Activated T-cell treated with anti-CD3 and anti-CD28 coated beads for 4 hours (primary cell): ENCODE data around the gene IFT122.
"Not testable (repeated sequence)": the region's sequence is repeated elsewhere in the genome, so short reads cannot be mapped to it uniquely, and the experiment has no call there.

ENCODE experiments used
- DNase-seq: peaks from one replicate; pipeline ENCODE4 v3.0.0-alpha.2; 2020

Gene IFT122, protein sequence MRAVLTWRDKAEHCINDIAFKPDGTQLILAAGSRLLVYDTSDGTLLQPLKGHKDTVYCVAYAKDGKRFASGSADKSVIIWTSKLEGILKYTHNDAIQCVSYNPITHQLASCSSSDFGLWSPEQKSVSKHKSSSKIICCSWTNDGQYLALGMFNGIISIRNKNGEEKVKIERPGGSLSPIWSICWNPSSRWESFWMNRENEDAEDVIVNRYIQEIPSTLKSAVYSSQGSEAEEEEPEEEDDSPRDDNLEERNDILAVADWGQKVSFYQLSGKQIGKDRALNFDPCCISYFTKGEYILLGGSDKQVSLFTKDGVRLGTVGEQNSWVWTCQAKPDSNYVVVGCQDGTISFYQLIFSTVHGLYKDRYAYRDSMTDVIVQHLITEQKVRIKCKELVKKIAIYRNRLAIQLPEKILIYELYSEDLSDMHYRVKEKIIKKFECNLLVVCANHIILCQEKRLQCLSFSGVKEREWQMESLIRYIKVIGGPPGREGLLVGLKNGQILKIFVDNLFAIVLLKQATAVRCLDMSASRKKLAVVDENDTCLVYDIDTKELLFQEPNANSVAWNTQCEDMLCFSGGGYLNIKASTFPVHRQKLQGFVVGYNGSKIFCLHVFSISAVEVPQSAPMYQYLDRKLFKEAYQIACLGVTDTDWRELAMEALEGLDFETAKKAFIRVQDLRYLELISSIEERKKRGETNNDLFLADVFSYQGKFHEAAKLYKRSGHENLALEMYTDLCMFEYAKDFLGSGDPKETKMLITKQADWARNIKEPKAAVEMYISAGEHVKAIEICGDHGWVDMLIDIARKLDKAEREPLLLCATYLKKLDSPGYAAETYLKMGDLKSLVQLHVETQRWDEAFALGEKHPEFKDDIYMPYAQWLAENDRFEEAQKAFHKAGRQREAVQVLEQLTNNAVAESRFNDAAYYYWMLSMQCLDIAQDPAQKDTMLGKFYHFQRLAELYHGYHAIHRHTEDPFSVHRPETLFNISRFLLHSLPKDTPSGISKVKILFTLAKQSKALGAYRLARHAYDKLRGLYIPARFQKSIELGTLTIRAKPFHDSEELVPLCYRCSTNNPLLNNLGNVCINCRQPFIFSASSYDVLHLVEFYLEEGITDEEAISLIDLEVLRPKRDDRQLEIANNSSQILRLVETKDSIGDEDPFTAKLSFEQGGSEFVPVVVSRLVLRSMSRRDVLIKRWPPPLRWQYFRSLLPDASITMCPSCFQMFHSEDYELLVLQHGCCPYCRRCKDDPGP

DNA sequence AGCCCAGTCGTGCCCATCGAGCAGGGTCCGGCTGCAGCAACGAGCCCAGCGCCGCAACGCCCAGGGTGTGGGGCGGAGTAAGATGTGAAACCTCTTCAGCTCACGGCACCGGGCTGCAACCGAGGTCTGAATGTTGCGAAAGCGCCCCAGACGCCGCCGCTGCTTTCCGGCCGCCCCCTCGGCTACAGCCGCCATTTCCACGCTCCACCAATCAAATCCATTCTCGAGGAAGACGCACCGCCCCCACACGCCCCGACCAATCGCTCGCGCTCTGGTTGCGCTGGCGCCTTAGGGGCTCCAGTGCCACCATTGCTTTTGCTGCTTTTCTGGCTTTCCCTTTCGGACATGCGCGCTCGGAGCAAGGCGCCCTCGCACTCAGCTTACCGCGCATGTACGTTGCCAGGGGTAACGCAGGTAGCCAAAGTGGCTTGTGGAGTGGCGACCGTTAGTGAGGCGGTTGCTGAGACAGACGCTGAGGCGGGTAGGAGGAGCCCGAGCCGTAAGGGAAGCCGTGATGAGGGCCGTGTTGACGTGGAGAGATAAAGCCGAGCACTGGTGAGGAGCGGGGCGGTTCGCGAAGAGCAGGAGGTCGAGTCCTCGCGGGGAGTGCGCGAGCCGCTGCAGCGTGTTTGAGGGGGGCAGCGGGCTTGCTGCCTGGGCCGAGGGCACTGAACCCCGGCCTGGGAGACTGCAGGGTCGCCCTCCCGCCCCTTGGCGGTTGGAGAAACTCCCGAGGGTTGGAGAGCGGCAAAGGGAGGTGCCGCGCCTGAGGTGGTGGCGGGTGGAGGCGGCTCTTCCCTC, at the start of gene IFT122, which contains the start of gene MBD4:
TSS of gene IFT122 (plus strand) at position 408 of the 801 bp plus-strand sequence. CDS start at position 515, 107 bp downstream.
TSS of gene MBD4 (minus strand) at position 132 of the 801 bp plus-strand sequence. CDS start at position 17, 115 bp downstream.
- peak; percentile 98 for DNase-seq

- DNase-seq: not testable (repeated sequence)
These were observed 48.4 kb upstream of the IFT122 start for GRCh38 chr3:129391583-129391982.

DNA sequence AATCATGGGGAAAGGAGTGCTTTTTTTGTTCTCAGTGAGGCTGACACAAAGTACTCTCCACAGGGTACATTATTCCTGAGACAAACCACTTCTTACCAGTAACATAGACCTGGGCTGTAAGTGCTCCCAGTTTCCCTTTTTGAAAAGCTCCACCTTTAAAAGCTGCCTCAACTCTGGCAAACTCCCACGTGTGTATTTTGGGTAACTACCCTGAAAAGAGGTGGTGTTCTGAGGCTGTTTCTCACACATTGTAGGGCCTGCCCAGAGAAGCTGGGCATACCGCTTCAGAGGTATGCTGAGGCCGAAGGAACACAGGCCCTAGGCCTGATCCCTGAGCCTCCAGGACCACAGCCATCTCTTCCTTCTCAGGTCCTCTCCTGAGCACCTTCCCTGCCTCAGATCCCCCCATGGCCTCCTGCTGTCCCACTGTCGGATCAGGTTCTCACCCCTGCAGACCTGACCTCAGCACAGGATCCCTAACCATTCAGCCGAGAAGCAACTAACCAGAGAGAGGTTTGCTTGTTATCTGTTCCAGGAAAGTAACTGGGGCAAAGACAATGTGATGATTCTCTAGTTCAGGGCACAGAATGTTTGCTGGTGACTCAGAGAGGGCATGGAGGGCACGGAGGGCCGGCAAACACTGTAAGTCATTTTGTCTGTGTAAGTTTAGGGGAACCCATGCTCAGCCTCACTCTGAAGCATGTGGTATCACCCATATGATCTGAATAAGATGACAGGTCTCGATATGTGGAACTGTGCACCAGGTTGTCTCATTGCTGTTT, 47.7 kb upstream of the IFT122 start:
- DNase-seq: not testable (repeated sequence)

GRCh38 chr3:129393271-129393670, 46.8 kb upstream of the IFT122 start:
- no peak for DNase-seq

DNA sequence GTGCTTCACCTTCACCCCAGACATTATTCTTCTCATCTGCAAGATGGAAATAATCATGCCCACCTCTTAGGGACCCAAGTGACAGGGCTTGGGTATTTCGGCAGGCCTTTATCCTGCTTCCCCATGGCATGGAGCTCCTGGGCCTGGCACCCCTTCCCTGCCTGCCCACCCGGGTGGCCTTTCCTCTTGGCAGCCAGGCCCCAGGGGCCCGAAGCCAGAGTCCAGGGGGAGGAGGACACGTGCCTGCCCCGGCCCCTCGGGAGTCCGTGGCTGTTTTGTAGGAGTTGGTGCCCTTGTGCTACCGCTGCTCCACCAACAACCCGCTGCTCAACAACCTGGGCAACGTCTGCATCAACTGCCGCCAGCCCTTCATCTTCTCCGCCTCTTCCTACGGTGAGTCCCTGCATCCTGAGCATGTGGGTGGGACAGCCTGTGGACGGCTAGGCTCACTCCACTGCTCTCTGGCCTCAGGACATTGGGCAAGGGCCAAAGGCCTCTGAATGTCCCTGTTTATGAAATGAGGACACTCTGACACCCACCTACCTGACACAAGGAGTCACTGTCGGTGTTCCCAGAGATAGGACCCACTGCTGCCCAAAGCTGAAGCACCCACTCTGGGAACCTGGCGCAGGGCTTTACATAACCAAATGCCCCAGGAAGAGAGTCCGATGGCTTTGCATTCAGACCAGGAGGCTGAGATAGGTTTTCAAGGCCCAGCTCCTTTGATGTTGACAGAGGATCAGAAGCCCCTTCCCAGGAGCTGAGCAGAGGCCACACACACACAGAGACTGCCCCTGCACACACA, 46.1 kb upstream of the IFT122 start:
- not testable (repeated sequence) for DNase-seq

DNA sequence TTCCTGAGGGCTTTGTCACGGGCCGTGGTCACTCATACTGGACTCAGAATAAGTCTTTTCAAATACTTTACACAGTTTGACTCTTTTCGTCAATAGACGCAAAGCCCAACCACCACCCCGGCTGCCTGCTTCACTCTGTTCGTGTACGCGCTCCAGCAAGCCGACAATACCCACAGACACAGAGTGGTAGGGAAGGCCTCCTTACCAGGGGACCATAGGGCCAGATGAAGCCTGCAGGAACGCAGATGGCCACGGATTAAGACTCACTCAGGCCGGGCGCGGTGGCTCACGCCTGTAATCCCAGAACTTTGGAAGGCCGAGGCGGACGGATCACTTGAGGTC, 41.2 kb upstream of the IFT122 start:
- DNase-seq: no peak

- DNase-seq: peak; percentile 70
These were observed 40.7 kb upstream of the IFT122 start for GRCh38 chr3:129399145-129399894.

GRCh38 chr3:129399895-129400357, 40.1 kb upstream of the IFT122 start:
- no peak for DNase-seq

- no peak for DNase-seq
These were observed 37.8 kb upstream of the IFT122 start for GRCh38 chr3:129402210-129402609.

GRCh38 chr3:129402616-129403015, 37.4 kb upstream of the IFT122 start:
- no peak for DNase-seq

GRCh38 chr3:129403450-129403849, 36.6 kb upstream of the IFT122 start:
- DNase-seq: no peak

DNA sequence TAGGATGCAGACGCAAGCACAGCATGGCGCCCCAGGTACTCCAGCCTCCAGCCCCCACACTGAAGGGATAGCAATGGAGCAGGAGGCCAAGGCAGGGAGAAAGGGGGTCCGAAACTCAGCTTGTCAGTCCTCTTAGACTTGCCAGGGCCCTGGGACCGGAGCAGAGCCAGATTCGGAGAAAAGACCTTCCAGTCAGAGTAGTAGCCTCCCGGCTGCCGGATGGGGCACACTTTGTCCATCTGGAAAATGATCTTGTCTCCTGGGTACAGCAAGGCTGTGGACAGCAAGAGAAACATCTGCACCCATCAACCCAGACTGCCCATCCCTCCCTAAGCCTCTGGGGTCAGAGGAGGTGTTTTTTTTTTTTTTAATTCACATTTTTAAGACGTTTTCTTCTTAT, 35.9 kb upstream of the IFT122 start:
- no peak for DNase-seq

- no peak for DNase-seq
These were observed 35.4 kb upstream of the IFT122 start for GRCh38 chr3:129404610-129405009.

GRCh38 chr3:129409541-129409940, 30.5 kb upstream of the IFT122 start:
- no peak for DNase-seq

DNA sequence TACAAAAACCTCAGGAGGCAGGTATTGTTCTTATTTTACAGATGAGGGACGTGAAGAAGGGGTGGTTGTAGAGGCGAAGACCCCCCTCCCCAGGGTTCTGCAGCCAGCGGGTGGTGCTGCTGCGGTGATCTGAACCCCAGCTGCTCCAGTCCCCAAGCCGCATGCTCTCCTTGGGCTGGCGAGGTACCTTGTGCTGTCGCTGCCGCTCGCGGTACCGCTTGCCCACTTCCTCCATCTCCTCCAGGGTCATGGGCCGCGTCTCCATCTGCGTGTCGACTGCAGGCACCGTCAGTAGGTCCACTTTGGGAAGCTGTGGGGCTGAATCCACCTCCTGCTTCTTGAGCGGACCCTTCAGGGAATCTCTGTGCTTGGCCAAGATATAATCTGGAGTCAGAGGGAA, 29.1 kb upstream of the IFT122 start:
- DNase-seq: no peak

GRCh38 chr3:129412542-129413198, 27.4 kb upstream of the IFT122 start:
- no peak for DNase-seq

DNA sequence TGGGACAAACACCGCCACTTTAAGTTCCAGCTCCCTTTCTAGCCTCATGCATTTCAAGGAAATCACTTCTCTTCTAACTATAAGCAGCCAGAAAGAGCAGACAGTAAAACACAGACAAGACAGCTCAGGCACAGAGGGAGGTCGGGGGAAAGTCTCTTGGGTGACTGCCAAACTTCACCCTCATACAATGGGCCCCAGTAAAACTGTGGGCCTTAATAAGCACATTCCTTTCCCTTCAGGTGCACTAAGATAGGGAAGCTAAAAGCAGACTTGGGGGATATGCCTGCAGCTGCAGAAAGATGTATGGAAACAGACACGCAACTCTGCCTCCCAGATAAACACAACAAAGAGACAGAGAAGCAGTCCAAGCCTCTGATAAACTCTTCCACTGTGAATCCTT, 26.8 kb upstream of the IFT122 start:
- not testable (repeated sequence) for DNase-seq

GRCh38 chr3:129413687-129414506, 26.1 kb upstream of the IFT122 start:
- no peak for DNase-seq
